ENCODE results near the gene SEC63.

Gene SEC63

DNA sequence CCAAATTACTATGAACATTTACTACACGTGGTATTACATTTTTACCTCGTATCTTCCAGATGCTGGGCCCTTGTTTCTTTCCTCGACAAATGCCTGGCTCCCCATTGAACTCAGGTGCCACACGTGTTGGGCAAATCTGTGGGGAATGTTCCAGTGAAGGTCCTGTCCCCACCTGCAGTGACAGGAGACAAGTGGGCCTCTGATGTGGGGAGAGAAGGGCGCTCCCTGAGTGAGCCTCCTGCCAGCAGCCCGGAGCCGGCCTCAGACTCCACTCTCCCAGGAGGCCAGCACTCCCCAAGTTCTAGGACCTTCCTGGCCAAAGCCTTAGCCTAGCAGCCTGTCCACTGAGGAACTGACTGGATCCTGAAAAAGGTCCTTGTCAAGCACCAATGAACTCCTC, 112.2 kb downstream of the SEC63 start:
- Histone ChIP-seq H3K27me3 (ENCODE audit: low read depth, low read length) (no peaks in the 10 kb centered on the region), H3K79me2 (ENCODE audit: low read length) (no peaks in the 10 kb centered on the region), H3K4me3 (ENCODE audit: low read length) (no peak overlapping the region), H3K4me1 (ENCODE audit: low read length) (peaks cover 3% of the 10 kb centered on the region; the same call in 1 of the 2 replicates), H3K27ac (ENCODE audit: low read length) (no peak overlapping the region), H3K36me3 (replicated peaks; ENCODE audit: low read depth, low read length) (no peaks in the 10 kb centered on the region), H4K20me1 (ENCODE audit: insufficient read depth, low read length) (no peaks in the 10 kb centered on the region), H3K9me3 (ENCODE audit: insufficient read depth, low read length) (no peaks in the 10 kb centered on the region), H3K4me2 (ENCODE audit: low read length) (no peak overlapping the region), H3K9ac (ENCODE audit: low read length) (no peak overlapping the region), H2AFZ (ENCODE audit: low read depth, low read length) (no peak overlapping the region)
- TF ChIP-seq, protein P1, sequence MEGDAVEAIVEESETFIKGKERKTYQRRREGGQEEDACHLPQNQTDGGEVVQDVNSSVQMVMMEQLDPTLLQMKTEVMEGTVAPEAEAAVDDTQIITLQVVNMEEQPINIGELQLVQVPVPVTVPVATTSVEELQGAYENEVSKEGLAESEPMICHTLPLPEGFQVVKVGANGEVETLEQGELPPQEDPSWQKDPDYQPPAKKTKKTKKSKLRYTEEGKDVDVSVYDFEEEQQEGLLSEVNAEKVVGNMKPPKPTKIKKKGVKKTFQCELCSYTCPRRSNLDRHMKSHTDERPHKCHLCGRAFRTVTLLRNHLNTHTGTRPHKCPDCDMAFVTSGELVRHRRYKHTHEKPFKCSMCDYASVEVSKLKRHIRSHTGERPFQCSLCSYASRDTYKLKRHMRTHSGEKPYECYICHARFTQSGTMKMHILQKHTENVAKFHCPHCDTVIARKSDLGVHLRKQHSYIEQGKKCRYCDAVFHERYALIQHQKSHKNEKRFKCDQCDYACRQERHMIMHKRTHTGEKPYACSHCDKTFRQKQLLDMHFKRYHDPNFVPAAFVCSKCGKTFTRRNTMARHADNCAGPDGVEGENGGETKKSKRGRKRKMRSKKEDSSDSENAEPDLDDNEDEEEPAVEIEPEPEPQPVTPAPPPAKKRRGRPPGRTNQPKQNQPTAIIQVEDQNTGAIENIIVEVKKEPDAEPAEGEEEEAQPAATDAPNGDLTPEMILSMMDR (IDR thresholded peaks at IDR 0.05; ENCODE audit: low read depth, low read length): no peak
- no peak for TF ChIP-seq EZH2phosphoT487 (IDR thresholded peaks at IDR 0.05; ENCODE audit: low read depth)

GRCh38 chr6:107843400-107843799, 114.6 kb downstream of the SEC63 start:
- Histone ChIP-seq H4K20me1 (ENCODE audit: insufficient read depth, low read length) (no peaks in the 10 kb centered on the region), H3K27me3 (ENCODE audit: low read depth, low read length) (no peaks in the 10 kb centered on the region), H3K4me1 (ENCODE audit: low read length) (0 out of 2 replicates have a peak, but pooled peaks cover 3% of the 10 kb centered on the region), H3K27ac (ENCODE audit: low read length) (no peak overlapping the region), H3K4me3 (ENCODE audit: low read length) (no peak overlapping the region), H3K9me3 (ENCODE audit: insufficient read depth, low read length) (no peaks in the 10 kb centered on the region), H3K4me2 (ENCODE audit: low read length) (no peak overlapping the region), H3K36me3 (replicated peaks; ENCODE audit: low read depth, low read length) (no peaks in the 10 kb centered on the region), H2AFZ (ENCODE audit: low read depth, low read length) (no peak overlapping the region), H3K79me2 (ENCODE audit: low read length) (no peaks in the 10 kb centered on the region), H3K9ac (ENCODE audit: low read length) (no peak overlapping the region)
- no peak for TF ChIP-seq EZH2phosphoT487 (IDR thresholded peaks at IDR 0.05; ENCODE audit: low read depth)
- TF ChIP-seq, protein P1 (IDR thresholded peaks at IDR 0.05; ENCODE audit: low read depth, low read length): no peak

DNA sequence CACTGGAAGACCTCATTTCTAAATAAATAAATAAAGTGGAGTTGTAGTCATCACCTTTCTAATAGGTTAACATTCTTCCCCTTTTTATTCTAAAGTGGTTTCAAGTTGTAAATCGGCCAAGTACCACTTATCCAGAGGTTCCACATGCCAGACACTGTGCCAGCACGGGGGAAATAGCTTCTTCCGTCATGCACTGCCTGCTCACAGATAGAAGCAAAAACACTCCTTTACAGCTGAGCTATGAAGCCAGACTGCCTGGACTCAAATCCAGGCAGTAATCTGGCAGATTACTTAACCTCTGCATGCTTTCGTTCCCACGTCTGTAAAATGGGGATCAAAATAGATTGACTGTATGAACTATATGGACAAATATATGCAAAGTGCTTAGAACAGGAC, 116.7 kb downstream of the SEC63 start:
- H3K27ac ChIP-seq (ENCODE audit: low read length): no peak overlapping the region

GRCh38 chr6:107840636-107841274, 117.3 kb downstream of the SEC63 start:
- TF ChIP-seq, protein P1 (IDR thresholded peaks at IDR 0.05; ENCODE audit: low read depth, low read length): no peak
- no peak for TF ChIP-seq EZH2phosphoT487 (IDR thresholded peaks at IDR 0.05; ENCODE audit: low read depth)
- no peaks in the 10 kb centered on the region for H3K9me3 ChIP-seq (ENCODE audit: insufficient read depth, low read length)
- no peak overlapping the region for H3K9ac ChIP-seq (ENCODE audit: low read length)
- no peaks in the 10 kb centered on the region for H3K79me2 ChIP-seq (ENCODE audit: low read length)
- H3K4me2 ChIP-seq (ENCODE audit: low read length): no peak overlapping the region
- H3K27ac ChIP-seq (ENCODE audit: low read length): no peak overlapping the region
- H4K20me1 ChIP-seq (ENCODE audit: insufficient read depth, low read length): no peaks in the 10 kb centered on the region
- no peak overlapping the region for H3K4me3 ChIP-seq (ENCODE audit: low read length)
- no peaks in the 10 kb centered on the region for H3K36me3 ChIP-seq (replicated peaks; ENCODE audit: low read depth, low read length)
- no peaks in the 10 kb centered on the region for H3K27me3 ChIP-seq (ENCODE audit: low read depth, low read length)
- no peak overlapping the region for H2AFZ ChIP-seq (ENCODE audit: low read depth, low read length)
- H3K4me1 ChIP-seq (ENCODE audit: low read length): no peaks in the 10 kb centered on the region

More for the DNA sequence above, 116.7 kb downstream of the SEC63 start:
- H3K36me3 ChIP-seq (replicated peaks; ENCODE audit: low read depth, low read length): no peaks in the 10 kb centered on the region
- H3K9me3 ChIP-seq (ENCODE audit: insufficient read depth, low read length): no peaks in the 10 kb centered on the region
- H4K20me1 ChIP-seq (ENCODE audit: insufficient read depth, low read length): no peaks in the 10 kb centered on the region
- no peak overlapping the region for H3K9ac ChIP-seq (ENCODE audit: low read length)
- no peak overlapping the region for H3K4me2 ChIP-seq (ENCODE audit: low read length)
- H3K79me2 ChIP-seq (ENCODE audit: low read length): no peaks in the 10 kb centered on the region
- H3K27me3 ChIP-seq (ENCODE audit: low read depth, low read length): no peaks in the 10 kb centered on the region
- no peak for TF ChIP-seq EZH2phosphoT487 (IDR thresholded peaks at IDR 0.05; ENCODE audit: low read depth)
- TF ChIP-seq, protein P1 (IDR thresholded peaks at IDR 0.05; ENCODE audit: low read depth, low read length): no peak
- no peaks in the 10 kb centered on the region for H3K4me1 ChIP-seq (ENCODE audit: low read length)
- H2AFZ ChIP-seq (ENCODE audit: low read depth, low read length): no peak overlapping the region
- no peak overlapping the region for H3K4me3 ChIP-seq (ENCODE audit: low read length)

All from OCI-LY3 (cell line).